ENCODE data around the gene ORMDL2.

GRCh38 chr12:55824726-55825125, 6.9 kb downstream of the ORMDL2 start:
- TF ChIP-seq, protein P1, sequence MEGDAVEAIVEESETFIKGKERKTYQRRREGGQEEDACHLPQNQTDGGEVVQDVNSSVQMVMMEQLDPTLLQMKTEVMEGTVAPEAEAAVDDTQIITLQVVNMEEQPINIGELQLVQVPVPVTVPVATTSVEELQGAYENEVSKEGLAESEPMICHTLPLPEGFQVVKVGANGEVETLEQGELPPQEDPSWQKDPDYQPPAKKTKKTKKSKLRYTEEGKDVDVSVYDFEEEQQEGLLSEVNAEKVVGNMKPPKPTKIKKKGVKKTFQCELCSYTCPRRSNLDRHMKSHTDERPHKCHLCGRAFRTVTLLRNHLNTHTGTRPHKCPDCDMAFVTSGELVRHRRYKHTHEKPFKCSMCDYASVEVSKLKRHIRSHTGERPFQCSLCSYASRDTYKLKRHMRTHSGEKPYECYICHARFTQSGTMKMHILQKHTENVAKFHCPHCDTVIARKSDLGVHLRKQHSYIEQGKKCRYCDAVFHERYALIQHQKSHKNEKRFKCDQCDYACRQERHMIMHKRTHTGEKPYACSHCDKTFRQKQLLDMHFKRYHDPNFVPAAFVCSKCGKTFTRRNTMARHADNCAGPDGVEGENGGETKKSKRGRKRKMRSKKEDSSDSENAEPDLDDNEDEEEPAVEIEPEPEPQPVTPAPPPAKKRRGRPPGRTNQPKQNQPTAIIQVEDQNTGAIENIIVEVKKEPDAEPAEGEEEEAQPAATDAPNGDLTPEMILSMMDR (IDR thresholded peaks at IDR 0.05; ENCODE audit: poor library complexity, severe bottlenecking): no peak
- TF ChIP-seq REST (IDR thresholded peaks at IDR 0.05; ENCODE audit: borderline replicate concordance) (no peak), RAD21 (conservative IDR thresholded peaks at IDR 0.05) (no peak), TAF1 (IDR thresholded peaks at IDR 0.05; ENCODE audit: low read depth) (no peak), EZH2 (IDR thresholded peaks at IDR 0.05; ENCODE audit: borderline replicate concordance, insufficient read depth, low read length, poor library complexity, severe bottlenecking) (no peak), SMC3 (conservative IDR thresholded peaks at IDR 0.05; ENCODE audit: poor library complexity) (no peak), POLR2AphosphoS5 (IDR thresholded peaks at IDR 0.05) (no peak), EP300 (conservative IDR thresholded peaks at IDR 0.05; ENCODE audit: poor library complexity, severe bottlenecking) (no peak), MXI1 (conservative IDR thresholded peaks at IDR 0.05; ENCODE audit: poor library complexity, severe bottlenecking) (no peak)
